Endothelial cell of umbilical vein (primary cell): ENCODE results near the gene OR2T4. TPM values are rescaled to one million over a fixed set of nuclear protein-coding genes. Genes with fewer than 3 reads are reported as not detected.

Source experiments
- BruUV-seq: library from RNA; stranded (reverse); fragments of 400-500 nt; replicated peaks from 2 replicates; lab custom pipeline; 2021; lab: Mats Ljungman, UMichigan
- CTCF ChIA-PET: fragments of 300-600, 350-600 bp; sonication (Branson Sonifier 250); formaldehyde crosslinking; loops from one replicate; lab custom pipeline; 2021; ENCODE audit warnings: antibody characterized with exemption, inconsistent platforms; lab: Charles Lee
- POLR2A ChIA-PET: fragments of 300-600, 350-600 bp; sonication (Branson Sonifier 250); formaldehyde crosslinking; loops from one replicate; lab custom pipeline; 2021; ENCODE audit warnings: antibody characterized with exemption, inconsistent platforms; lab: Charles Lee
- DNase-seq: peaks from one replicate; pipeline ENCODE4 v3.0.0-alpha.2; 2011; ENCODE audit warnings: low read depth, low spot score
- FAIRE-seq: peaks from 2 replicates; lab custom pipeline; 2011; peaks lifted over from hg19 to GRCh38; lab: Jason Lieb, UNC
- H2AFZ ChIP-seq: 2 replicates; pipeline ENCODE4 v1.6.0; 2012; ENCODE audit warnings: low read depth, low read length, control low read depth, inconsistent platforms
- H3K27ac ChIP-seq: 2 replicates; pipeline ENCODE4 v1.5.1; 2011; ENCODE audit warnings: low read depth, mild to moderate bottlenecking, control low read depth, low read length, moderate library complexity; ENCODE audit not compliant: insufficient read depth
- H3K27me3 ChIP-seq, 2 experiments: 2 replicates each; pipeline versions ENCODE4 v1.6.0 to v1.6.1; 2011; ENCODE audit warnings: low read length in 2 of 2, mixed read lengths in 1 of 2; ENCODE audit not compliant: control insufficient read depth in 2 of 2, insufficient read depth in 2 of 2
- H3K36me3 ChIP-seq, 2 experiments: 2 replicates in 1 of 2; 3 replicates in 1 of 2; pipeline ENCODE4 v1.5.1; 2011; ENCODE audit warnings: low read length in 2 of 2, mild to moderate bottlenecking in 1 of 2, moderate library complexity in 1 of 2; ENCODE audit not compliant: control insufficient read depth in 2 of 2, insufficient read depth in 2 of 2; ENCODE audit errors: extremely low read depth in 1 of 2
- H3K4me1 ChIP-seq: 3 replicates; pipeline ENCODE4 v1.5.1; 2011; ENCODE audit warnings: mild to moderate bottlenecking, low read length; ENCODE audit not compliant: control insufficient read depth, insufficient read depth; ENCODE audit errors: extremely low read depth
- H3K4me2 ChIP-seq: 2 replicates; pipeline ENCODE4 v1.6.1; 2011; ENCODE audit warnings: low read length, control low read depth, mixed read lengths; ENCODE audit not compliant: insufficient read depth
- H3K4me3 ChIP-seq, 3 experiments: fragments of 200-600 bp in 1 of 3; sonication (generic), shearing (Covaris generic) in 1 of 3; replicated peaks in 1 of 3; 2 replicates each; pipeline ENCODE4 v1.5.1; 2011 to 2016; ENCODE audit warnings: control low read depth in 3 of 3, low read length in 3 of 3, mild to moderate bottlenecking in 2 of 3, inconsistent platforms in 1 of 3, low read depth in 1 of 3, moderate library complexity in 1 of 3; ENCODE audit not compliant: insufficient read depth in 1 of 3
- H3K79me2 ChIP-seq: 2 replicates; pipeline ENCODE4 v1.6.0; 2012; ENCODE audit warnings: low read length, inconsistent platforms; ENCODE audit not compliant: control insufficient read depth, insufficient read depth
- H3K9ac ChIP-seq: replicated peaks from 2 replicates; pipeline ENCODE3; 2011; ENCODE audit warnings: low read length, control low read depth; ENCODE audit not compliant: insufficient read depth; ENCODE audit errors: extremely low read depth
- H3K9me1 ChIP-seq: replicated peaks from 3 replicates; pipeline ENCODE4 v1.6.0; 2011; ENCODE audit warnings: mild to moderate bottlenecking, low read length; ENCODE audit not compliant: control insufficient read depth, insufficient read depth; ENCODE audit errors: extremely low read depth
- H3K9me3 ChIP-seq: replicated peaks from 2 replicates; pipeline ENCODE4 v1.5.1; 2012; ENCODE audit warnings: low read length, inconsistent platforms; ENCODE audit not compliant: control insufficient read depth, insufficient read depth
- H4K20me1 ChIP-seq: replicated peaks from 2 replicates; pipeline ENCODE3; 2011; ENCODE audit warnings: mild to moderate bottlenecking, low read length; ENCODE audit not compliant: control insufficient read depth, insufficient read depth; ENCODE audit errors: extremely low read depth
- EZH2 ChIP-seq: IDR thresholded peaks from 2 replicates; pipeline ENCODE4 v1.6.1; 2012; ENCODE audit warnings: borderline replicate concordance, low read depth, mild to moderate bottlenecking, moderate library complexity, low read length, inconsistent platforms; ENCODE audit not compliant: severe bottlenecking
- FOS ChIP-seq: IDR thresholded peaks from 2 replicates; pipeline ENCODE4 v1.6.1; 2011; ENCODE audit warnings: mild to moderate bottlenecking, low read length, moderate library complexity, borderline replicate concordance; ENCODE audit not compliant: insufficient read depth
- GATA2 ChIP-seq: IDR thresholded peaks from 2 replicates; pipeline ENCODE4 v1.7.0; 2011; ENCODE audit warnings: low read depth, mild to moderate bottlenecking, moderate library complexity, mixed read lengths, low read length; ENCODE audit not compliant: insufficient read length, insufficient read depth
- JUN ChIP-seq: IDR thresholded peaks from 2 replicates; pipeline ENCODE4 v1.6.1; 2011; ENCODE audit warnings: borderline replicate concordance, low read depth; ENCODE audit not compliant: insufficient read length, insufficient read depth
- MYC ChIP-seq: IDR thresholded peaks from one replicate; pipeline ENCODE4 v1.6.1; 2011; ENCODE audit warnings: mild to moderate bottlenecking, low read depth, low read length
- POLR2A ChIP-seq: IDR thresholded peaks from 2 replicates; pipeline ENCODE4 v1.6.1; 2012; ENCODE audit warnings: low read depth, mild to moderate bottlenecking, control low read depth, low read length
- POLR2AphosphoS5 ChIP-seq: IDR thresholded peaks from 2 replicates; pipeline ENCODE4 v1.6.1; 2012; ENCODE audit warnings: low read depth, mild to moderate bottlenecking, control low read depth, low read length, moderate library complexity; ENCODE audit not compliant: insufficient read depth
- dilution Hi-C: fragments of 300-500 bp; cut with MboI; formaldehyde crosslinking; loops from one replicate; pipeline ENCODE4 v1.15.0; 2019; ENCODE audit warnings: low sequenced_read_pairs; ENCODE audit not compliant: extremely low pct_ligation_motif_present
- intact Hi-C: fragments of 100-400 bp; cut with micrococcal nuclease; formaldehyde crosslinking; loops from one replicate; pipeline ENCODE4 v1.10.0; 2022
- polyA plus RNA-seq, 4 experiments: library from polyadenylated mRNA; depleted of rRNA in 3 of 4; stranded (reverse) in 3 of 4; unstranded in 1 of 4; fragments of >200 nt; gene quantifications; 2 replicates each; pipeline versions ENCODE4 v1.2.1 to v1.2.3, GENCODE V29; 2011 to 2012; ENCODE audit warnings: missing spikeins in 1 of 4
- total RNA-seq: library from RNA; stranded (reverse); gene quantifications from 2 replicates; pipeline ENCODE4 v1.2.3, GENCODE V29; 2021
- TF ChIP-seq, protein P1 (sequence below), 2 donors: IDR thresholded peaks; 1 replicate in 1 of 2; 2 replicates in 1 of 2; pipeline ENCODE4 v1.5.1; 2011; ENCODE audit warnings: low read length in 2 of 2, mild to moderate bottlenecking in 2 of 2, moderate library complexity in 2 of 2, control low read depth in 1 of 2, inconsistent platforms in 1 of 2, low read depth in 1 of 2; ENCODE audit not compliant: insufficient read depth in 1 of 2; ENCODE audit errors: extremely low read depth in 1 of 2
- TF ChIP-seq, protein P2 (sequence below): IDR thresholded peaks from 2 replicates; pipeline ENCODE4 v1.6.1; 2011; ENCODE audit not compliant: insufficient read depth, insufficient read length

OR2T4 gene
- total and polyA plus RNA-seq, 2 donors (not counting 3 experiments of a cell fraction or from before 2014, with no cell fraction given) = not detected

GRCh38 chr1:248406721-248407692 is 45.5 kb downstream of the OR2T4 start:
- no peak overlapping the region for H2AFZ ChIP-seq
- H3K27me3 ChIP-seq = no peaks in the 10 kb centered on the region
- TF ChIP-seq MYC (no peak), POLR2AphosphoS5 (no peak), POLR2A (no peak), JUN (no peak), EZH2 (no peak), FOS (no peak), GATA2 (no peak)
- TF ChIP-seq, protein P1, sequence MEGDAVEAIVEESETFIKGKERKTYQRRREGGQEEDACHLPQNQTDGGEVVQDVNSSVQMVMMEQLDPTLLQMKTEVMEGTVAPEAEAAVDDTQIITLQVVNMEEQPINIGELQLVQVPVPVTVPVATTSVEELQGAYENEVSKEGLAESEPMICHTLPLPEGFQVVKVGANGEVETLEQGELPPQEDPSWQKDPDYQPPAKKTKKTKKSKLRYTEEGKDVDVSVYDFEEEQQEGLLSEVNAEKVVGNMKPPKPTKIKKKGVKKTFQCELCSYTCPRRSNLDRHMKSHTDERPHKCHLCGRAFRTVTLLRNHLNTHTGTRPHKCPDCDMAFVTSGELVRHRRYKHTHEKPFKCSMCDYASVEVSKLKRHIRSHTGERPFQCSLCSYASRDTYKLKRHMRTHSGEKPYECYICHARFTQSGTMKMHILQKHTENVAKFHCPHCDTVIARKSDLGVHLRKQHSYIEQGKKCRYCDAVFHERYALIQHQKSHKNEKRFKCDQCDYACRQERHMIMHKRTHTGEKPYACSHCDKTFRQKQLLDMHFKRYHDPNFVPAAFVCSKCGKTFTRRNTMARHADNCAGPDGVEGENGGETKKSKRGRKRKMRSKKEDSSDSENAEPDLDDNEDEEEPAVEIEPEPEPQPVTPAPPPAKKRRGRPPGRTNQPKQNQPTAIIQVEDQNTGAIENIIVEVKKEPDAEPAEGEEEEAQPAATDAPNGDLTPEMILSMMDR (IDR thresholded peaks at IDR 0.05; ENCODE audit: extremely low read depth in 1 of 2, insufficient read depth in 1 of 2, low read depth in 1 of 2, low read length in 2 of 2) = no peak
- TF ChIP-seq, protein P2, sequence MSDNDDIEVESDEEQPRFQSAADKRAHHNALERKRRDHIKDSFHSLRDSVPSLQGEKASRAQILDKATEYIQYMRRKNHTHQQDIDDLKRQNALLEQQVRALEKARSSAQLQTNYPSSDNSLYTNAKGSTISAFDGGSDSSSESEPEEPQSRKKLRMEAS = no peak
- H3K9me1 ChIP-seq = no peaks in the 10 kb centered on the region
- H3K4me3 ChIP-seq = no peak overlapping the region
- intact Hi-C loops (no loop called here), dilution Hi-C loops (no loop called here)
- H4K20me1 ChIP-seq = no peaks in the 10 kb centered on the region
- ChIA-PET CTCF (no interaction called here), POLR2A (no interaction called here)
- no peaks in the 10 kb centered on the region for H3K4me1 ChIP-seq
- H3K36me3 ChIP-seq = no peaks in the 10 kb centered on the region
- no peak for DNase-seq
- no peak overlapping the region for H3K27ac ChIP-seq
- no peak for FAIRE-seq
- no peaks in the 10 kb centered on the region for H3K79me2 ChIP-seq
- BruUV-seq = no TSS peak
- no peak overlapping the region for H3K4me2 ChIP-seq
- H3K9me3 ChIP-seq = peaks cover 3% of the 10 kb centered on the region
- H3K9ac ChIP-seq = no peak overlapping the region

Other genes with a start within 250 kb of the OR2T4 start
- gene OR2M5, start 216.5 kb upstream of the OR2T4 start, total RNA-seq = not detected in 2 replicates
- gene OR2M5, start 216.5 kb upstream of the OR2T4 start, polyA plus RNA-seq = not detected in 2 replicates
- not detected in 2 replicates for gene OR2M2, start 186.8 kb upstream of the OR2T4 start, total RNA-seq
- not detected in 2 replicates for gene OR2M2, start 186.8 kb upstream of the OR2T4 start, polyA plus RNA-seq
- not detected in 2 replicates for gene OR2M3, start 164.4 kb upstream of the OR2T4 start, total RNA-seq
- gene OR2M3, start 164.4 kb upstream of the OR2T4 start, polyA plus RNA-seq = not detected in 2 replicates
- gene OR2M4, start 130.2 kb upstream of the OR2T4 start, total RNA-seq = not detected in 2 replicates
- not detected in 2 replicates for gene OR2M4, start 130.2 kb upstream of the OR2T4 start, polyA plus RNA-seq
- gene OR2T33, start 83.7 kb upstream of the OR2T4 start, total RNA-seq = not detected in 2 replicates
- gene OR2T33, start 83.7 kb upstream of the OR2T4 start, polyA plus RNA-seq = not detected in 2 replicates
- not detected in 2 replicates for gene OR2T12, start 58.2 kb upstream of the OR2T4 start, total RNA-seq
- not detected in 2 replicates for gene OR2T12, start 58.2 kb upstream of the OR2T4 start, polyA plus RNA-seq
- not detected in 2 replicates for gene OR2M7, start 37.1 kb upstream of the OR2T4 start, total RNA-seq
- gene OR2M7, start 37.1 kb upstream of the OR2T4 start, polyA plus RNA-seq = not detected in 2 replicates
- gene OR14C36, start 12.9 kb upstream of the OR2T4 start, total RNA-seq = not detected in 2 replicates
- not detected in 2 replicates for gene OR14C36, start 12.9 kb upstream of the OR2T4 start, polyA plus RNA-seq
- gene OR2T6, start 14.1 kb downstream of the OR2T4 start, total RNA-seq = not detected in 2 replicates
- gene OR2T6, start 14.1 kb downstream of the OR2T4 start, polyA plus RNA-seq = not detected in 2 replicates
- gene OR2T1, start 41.4 kb downstream of the OR2T4 start, total RNA-seq = not detected in 2 replicates
- gene OR2T1, start 41.4 kb downstream of the OR2T4 start, polyA plus RNA-seq = not detected in 2 replicates
- gene OR2T2, start 84.0 kb downstream of the OR2T4 start, total RNA-seq = not detected in 2 replicates
- gene OR2T2, start 84.0 kb downstream of the OR2T4 start, polyA plus RNA-seq = not detected in 2 replicates
- not detected in 2 replicates for gene OR2T3, start 111.7 kb downstream of the OR2T4 start, total RNA-seq
- gene OR2T3, start 111.7 kb downstream of the OR2T4 start, polyA plus RNA-seq = not detected in 2 replicates
- gene OR2T5, start 126.9 kb downstream of the OR2T4 start, total RNA-seq = not detected in 2 replicates
- not detected in 2 replicates for gene OR2T5, start 126.9 kb downstream of the OR2T4 start, polyA plus RNA-seq
- gene OR2G6, start 146.4 kb downstream of the OR2T4 start, total RNA-seq = not detected in 2 replicates
- not detected in 2 replicates for gene OR2G6, start 146.4 kb downstream of the OR2T4 start, polyA plus RNA-seq
- not detected in 2 replicates for gene OR2T29, start 201.1 kb downstream of the OR2T4 start, total RNA-seq
- gene OR2T29, start 201.1 kb downstream of the OR2T4 start, polyA plus RNA-seq = not detected in 2 replicates
- gene OR2T34, start 213.1 kb downstream of the OR2T4 start, total RNA-seq = not detected in 2 replicates
- gene OR2T34, start 213.1 kb downstream of the OR2T4 start, polyA plus RNA-seq = not detected in 2 replicates
- not detected in 2 replicates for gene OR2T10, start 236.0 kb downstream of the OR2T4 start, total RNA-seq
- gene OR2T10, start 236.0 kb downstream of the OR2T4 start, polyA plus RNA-seq = not detected in 2 replicates